ENCODE results near the gene SCPEP1. TPM values are rescaled to one million over a fixed set of nuclear protein-coding genes. Genes with fewer than 3 reads are reported as not detected.

The SCPEP1 gene
- total and polyA plus RNA-seq, 10 of the 15 experiments (the other 5 are each of a cell fraction or from before 2014, with no cell fraction given): 31.2 to 80.2 (median 40.7) TPM

- Histone ChIP-seq H4K20me1 (ENCODE audit: control insufficient read depth, insufficient read depth) (no peaks in the 10 kb centered on the region), H3K36me3 (ENCODE audit: control insufficient read depth in 2 of 2, insufficient read depth in 2 of 2, low read length in 1 of 2) (no peaks in the 10 kb centered on the region), H3K4me3 (no peak overlapping the region), H3K9me3 (replicated peaks; ENCODE audit: control insufficient read depth, insufficient read depth, low read length) (no peaks in the 10 kb centered on the region), H3K4me1 (ENCODE audit: control insufficient read depth, insufficient read depth, low read length) (no peaks in the 10 kb centered on the region), H3K79me2 (ENCODE audit: control insufficient read depth, insufficient read depth, low read length) (no peaks in the 10 kb centered on the region), H2AFZ (ENCODE audit: control insufficient read depth, low read depth, low read length) (no peak overlapping the region), H3K27ac (ENCODE audit: control insufficient read depth, insufficient read depth) (no peak overlapping the region), H3K4me2 (ENCODE audit: control insufficient read depth, insufficient read depth) (no peak overlapping the region), H3K27me3 (replicated peaks in 1 of 2; ENCODE audit: control insufficient read depth in 2 of 2, insufficient read depth in 2 of 2, low read length in 1 of 2) (no peaks in the 10 kb centered on the region; a peak in 1 of 4 replicates), H3K9ac (ENCODE audit: control insufficient read depth, insufficient read depth, low read length) (no peak overlapping the region)
- no TSS peak for BruUV-seq (replicated peaks)
- TF ChIP-seq BACH1 (IDR thresholded peaks at IDR 0.05; ENCODE audit: borderline replicate concordance): no peak
- TF ChIP-seq POLR2AphosphoS5 (IDR thresholded peaks at IDR 0.05; ENCODE audit: low read length): no peak
- no peak for TF ChIP-seq RELA (IDR thresholded peaks at IDR 0.05; ENCODE audit: borderline replicate concordance, partially characterized antibody)
- no peak for TF ChIP-seq FOXK2 (IDR thresholded peaks at IDR 0.05)
- no peak for TF ChIP-seq STAT1 (conservative IDR thresholded peaks at IDR 0.05)
- TF ChIP-seq SRF (IDR thresholded peaks at IDR 0.05; ENCODE audit: low read depth in 2 of 2, low read length in 2 of 2): no peak
- TF ChIP-seq EED (IDR thresholded peaks at IDR 0.05; ENCODE audit: low read depth): no peak
- no peak for TF ChIP-seq HDAC6 (IDR thresholded peaks at IDR 0.05; ENCODE audit: unreplicated experiment)
- TF ChIP-seq CBFB (IDR thresholded peaks at IDR 0.05; ENCODE audit: low read depth): no peak
- TF ChIP-seq KDM1A (IDR thresholded peaks at IDR 0.05; ENCODE audit: borderline replicate concordance): no peak
- TF ChIP-seq, protein P1, sequence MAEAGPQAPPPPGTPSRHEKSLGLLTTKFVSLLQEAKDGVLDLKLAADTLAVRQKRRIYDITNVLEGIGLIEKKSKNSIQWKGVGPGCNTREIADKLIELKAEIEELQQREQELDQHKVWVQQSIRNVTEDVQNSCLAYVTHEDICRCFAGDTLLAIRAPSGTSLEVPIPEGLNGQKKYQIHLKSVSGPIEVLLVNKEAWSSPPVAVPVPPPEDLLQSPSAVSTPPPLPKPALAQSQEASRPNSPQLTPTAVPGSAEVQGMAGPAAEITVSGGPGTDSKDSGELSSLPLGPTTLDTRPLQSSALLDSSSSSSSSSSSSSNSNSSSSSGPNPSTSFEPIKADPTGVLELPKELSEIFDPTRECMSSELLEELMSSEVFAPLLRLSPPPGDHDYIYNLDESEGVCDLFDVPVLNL (IDR thresholded peaks at IDR 0.05; ENCODE audit: low read depth, low read length): no peak
- TF ChIP-seq, protein P2, sequence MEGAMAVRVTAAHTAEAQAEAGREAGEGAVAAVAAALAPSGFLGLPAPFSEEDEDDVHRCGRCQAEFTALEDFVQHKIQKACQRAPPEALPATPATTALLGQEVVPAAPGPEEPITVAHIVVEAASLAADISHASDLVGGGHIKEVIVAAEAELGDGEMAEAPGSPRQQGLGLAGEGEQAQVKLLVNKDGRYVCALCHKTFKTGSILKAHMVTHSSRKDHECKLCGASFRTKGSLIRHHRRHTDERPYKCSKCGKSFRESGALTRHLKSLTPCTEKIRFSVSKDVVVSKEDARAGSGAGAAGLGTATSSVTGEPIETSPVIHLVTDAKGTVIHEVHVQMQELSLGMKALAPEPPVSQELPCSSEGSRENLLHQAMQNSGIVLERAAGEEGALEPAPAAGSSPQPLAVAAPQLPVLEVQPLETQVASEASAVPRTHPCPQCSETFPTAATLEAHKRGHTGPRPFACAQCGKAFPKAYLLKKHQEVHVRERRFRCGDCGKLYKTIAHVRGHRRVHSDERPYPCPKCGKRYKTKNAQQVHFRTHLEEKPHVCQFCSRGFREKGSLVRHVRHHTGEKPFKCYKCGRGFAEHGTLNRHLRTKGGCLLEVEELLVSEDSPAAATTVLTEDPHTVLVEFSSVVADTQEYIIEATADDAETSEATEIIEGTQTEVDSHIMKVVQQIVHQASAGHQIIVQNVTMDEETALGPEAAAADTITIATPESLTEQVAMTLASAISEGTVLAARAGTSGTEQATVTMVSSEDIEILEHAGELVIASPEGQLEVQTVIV (IDR thresholded peaks at IDR 0.05; ENCODE audit: borderline replicate concordance, partially characterized antibody): no peak
- no peak for TF ChIP-seq BMI1 (IDR thresholded peaks at IDR 0.05; ENCODE audit: borderline replicate concordance)
- TF ChIP-seq, protein P3, sequence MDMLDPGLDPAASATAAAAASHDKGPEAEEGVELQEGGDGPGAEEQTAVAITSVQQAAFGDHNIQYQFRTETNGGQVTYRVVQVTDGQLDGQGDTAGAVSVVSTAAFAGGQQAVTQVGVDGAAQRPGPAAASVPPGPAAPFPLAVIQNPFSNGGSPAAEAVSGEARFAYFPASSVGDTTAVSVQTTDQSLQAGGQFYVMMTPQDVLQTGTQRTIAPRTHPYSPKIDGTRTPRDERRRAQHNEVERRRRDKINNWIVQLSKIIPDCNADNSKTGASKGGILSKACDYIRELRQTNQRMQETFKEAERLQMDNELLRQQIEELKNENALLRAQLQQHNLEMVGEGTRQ (IDR thresholded peaks at IDR 0.05; ENCODE audit: borderline replicate concordance, low read depth, low read length): no peak
- TF ChIP-seq PML (IDR thresholded peaks at IDR 0.05; ENCODE audit: low read length): no peak
- no peak for TF ChIP-seq NFYA (IDR thresholded peaks at IDR 0.05; ENCODE audit: borderline replicate concordance, low read depth, low read length)
- ChIA-PET POLR2A (no interaction called here), RAD21 (ENCODE audit: unreplicated experiment) (no interaction called here), SMC1A (ENCODE audit: uncharacterized antibody, unreplicated experiment) (interaction anchor here (1.2 to 2.5 kb wide), 2 partner anchors 10 to 46 kb away, joined by 3 to 6 read pairs; no protein-coding TSS in a partner anchor), CTCF (no interaction called here)
- FAIRE-seq: no peak
- intact Hi-C loops (cut with micrococcal nuclease; ENCODE audit: unreplicated experiment) (no loop called here), in situ Hi-C loops (cut with MboI) (no loop called here)
- 69% methylated on average over 4 of the region's 4 CpGs for WGBS (ENCODE audit: insufficient coverage, insufficient replicate concordance, low lambda C conversion rate, missing lambda C conversion rate)
- no peak for DNase-seq (ENCODE audit: low read depth, low spot score)
- ATAC-seq: no peak
Measured at GRCh38 chr17:57017625-57018024, 39.7 kb downstream of the SCPEP1 start.
